OCI-M1 (cell line): Measurements from ENCODE around the gene ZIM2.
"Not testable (repeated sequence)": the region's sequence is repeated elsewhere in the genome, so short reads cannot be mapped to it uniquely, and the experiment has no call there.

ENCODE experiments used
- DNase-seq: peaks from one replicate; lab custom pipeline; 2025; lab: John Stamatoyannopoulos, UW

The ZIM2 gene

DNA sequence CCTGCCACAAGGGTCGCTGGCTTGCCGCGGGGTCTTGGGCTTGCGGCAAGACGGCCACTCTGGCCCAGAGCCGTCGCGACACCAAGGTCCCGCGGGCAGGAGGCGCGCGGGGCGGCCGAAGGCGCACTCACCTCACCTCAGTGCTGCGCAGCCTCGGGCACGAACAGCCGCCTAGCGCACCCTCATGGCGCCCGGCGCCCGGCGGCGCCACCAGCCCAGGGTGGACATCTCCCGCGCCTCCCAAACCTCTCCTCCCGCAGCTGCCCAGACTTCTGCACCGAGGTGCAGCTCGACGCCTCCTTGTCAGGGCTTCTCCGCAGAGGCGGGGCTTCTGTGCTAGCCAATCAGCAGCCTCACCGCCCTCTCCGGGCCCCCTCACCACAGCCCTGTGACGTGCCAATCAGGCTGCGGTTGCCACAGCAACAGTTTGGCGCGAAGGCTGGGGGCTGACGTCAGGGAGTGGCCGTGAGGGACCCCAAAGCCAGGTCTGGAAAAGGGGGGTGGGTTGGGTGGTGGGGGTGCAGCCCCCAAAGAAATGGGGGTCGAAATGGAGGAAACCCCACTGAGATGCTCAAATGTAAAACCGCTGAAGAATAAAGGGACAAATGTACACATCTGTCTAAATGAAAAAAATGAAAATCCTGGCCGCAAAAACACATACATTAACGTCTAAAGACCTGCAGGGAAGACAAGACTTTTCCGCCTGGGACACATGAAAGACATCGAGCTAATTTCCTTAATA, at the start of gene ZIM2, which contains the start of gene PEG3:
ZIM2 (minus strand) TSS at position 276 of the 742 bp plus-strand sequence. CDS start 16,449 bp downstream, outside the sequence.
PEG3 (minus strand) TSS at position 276 of the 742 bp plus-strand sequence. CDS start 16,071 bp downstream, outside the sequence.
- DNase-seq: no peak

DNA sequence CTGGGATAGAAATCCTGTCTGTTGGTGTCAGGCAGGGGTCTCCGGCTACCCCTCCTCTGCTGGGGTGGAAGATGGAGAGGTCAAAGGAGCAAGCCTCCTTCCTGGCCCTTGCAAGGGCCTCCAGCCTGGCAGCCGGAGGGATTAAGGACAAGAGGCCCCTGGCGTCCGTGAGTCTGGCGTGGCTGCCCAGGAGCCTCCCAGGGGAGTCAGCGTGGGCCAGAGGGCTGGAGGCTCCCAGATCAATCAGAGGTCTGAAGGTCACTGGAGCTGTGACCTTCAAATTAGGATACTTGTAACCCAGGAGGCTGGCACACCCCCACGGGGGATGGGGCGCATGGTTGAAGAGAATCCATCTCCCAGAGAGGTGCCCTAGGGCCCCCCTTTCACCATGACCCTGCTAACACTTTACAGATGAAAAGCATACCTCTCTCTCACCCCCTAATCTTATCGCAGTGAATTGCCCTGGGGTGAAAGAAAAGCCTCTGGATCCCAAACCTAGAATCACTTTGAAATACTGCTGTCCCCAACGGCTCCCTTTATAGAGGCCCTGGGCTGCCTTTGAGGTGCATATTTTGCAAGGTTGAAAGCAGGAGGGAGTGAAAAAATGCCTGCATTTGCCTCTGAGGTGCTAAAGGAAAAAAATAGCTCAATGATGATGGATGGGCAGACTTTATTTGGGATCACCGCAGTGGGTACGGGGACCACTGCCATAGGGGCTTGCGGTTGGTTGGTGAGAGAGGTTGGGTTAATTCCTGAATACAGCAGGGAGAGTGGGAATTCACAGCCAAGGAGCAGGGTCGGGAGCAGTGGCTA, 44.9 kb upstream of the ZIM2 start:
- DNase-seq: no peak

DNA sequence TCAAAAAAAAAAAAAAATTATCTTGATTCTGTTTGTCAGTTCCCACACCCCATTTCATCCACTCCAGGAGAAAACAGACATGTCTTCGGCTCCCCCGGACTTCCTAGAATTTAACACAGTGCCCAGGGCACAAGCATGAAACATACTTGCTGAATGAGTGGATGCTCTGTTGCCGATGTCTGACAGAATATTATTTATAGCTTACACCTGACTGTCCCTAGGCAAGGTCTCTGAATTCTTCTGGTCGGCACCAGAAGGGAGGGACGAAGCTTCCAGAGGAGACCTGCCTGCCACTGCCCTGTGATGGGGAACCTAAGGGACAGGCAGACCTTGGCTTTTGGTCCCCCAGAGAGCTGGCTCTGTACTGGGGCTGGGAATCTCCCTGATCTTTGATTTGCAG, 43.9 kb upstream of the ZIM2 start:
- DNase-seq: no peak

DNA sequence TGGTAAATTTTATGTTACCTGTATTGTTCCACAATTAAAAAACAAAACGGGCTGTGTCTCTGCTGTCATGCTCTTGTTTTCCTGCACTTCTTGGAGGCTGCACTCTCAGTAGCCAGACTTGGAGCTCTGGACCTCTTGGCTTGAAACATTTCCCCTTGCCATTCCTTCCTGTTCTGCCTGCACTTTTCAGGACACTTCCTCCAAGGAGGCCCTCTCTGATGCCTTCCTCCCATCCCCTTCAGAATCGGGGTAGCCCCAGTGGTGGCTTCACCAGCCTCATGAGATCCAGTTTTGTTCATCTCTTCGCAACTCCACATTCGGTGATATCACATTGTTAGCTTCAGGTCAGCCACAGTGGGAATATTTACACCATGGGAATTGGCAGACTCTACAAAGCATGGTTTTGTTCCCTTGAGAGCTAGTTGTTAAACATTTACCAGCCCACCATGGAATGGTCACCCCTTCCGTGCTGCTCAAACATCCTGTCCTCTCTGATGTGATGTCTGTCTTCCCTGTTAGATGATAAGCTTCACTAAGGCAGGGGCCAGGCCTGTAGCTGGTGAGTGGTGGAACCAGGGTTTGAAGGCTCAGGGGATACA, 40.2 kb upstream of the ZIM2 start:
- DNase-seq: no peak

DNA sequence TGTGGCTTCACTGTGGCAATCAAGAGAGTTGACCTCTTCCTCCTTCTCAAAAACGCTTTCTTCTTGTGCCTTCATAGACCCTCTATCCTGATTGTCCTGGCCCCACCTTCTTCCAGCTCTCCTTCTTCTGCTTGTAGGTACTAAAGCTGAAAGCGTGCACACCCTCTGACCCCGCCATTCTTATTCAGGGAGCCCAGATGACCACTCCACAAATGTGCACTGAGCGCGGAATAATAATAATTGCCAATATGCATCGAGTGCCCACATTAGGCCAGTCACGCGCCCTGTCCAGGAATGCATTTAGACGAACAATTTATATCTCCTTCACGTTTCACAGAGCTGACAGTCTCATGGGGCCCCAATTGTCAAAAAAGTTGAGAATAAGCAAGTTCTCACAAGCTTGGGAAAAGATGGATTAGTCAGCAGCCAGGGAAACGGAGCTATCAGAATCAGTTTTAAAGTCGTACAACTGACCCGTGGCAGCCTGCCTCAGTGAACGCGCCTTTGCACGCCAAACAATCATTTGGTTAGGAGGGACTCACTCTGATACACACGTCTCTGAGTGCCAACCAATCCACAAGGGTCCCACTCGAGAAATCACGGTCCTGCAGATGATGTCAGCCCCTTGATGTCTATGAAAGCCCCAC, 36.7 kb upstream of the ZIM2 start:
- no peak for DNase-seq

DNA sequence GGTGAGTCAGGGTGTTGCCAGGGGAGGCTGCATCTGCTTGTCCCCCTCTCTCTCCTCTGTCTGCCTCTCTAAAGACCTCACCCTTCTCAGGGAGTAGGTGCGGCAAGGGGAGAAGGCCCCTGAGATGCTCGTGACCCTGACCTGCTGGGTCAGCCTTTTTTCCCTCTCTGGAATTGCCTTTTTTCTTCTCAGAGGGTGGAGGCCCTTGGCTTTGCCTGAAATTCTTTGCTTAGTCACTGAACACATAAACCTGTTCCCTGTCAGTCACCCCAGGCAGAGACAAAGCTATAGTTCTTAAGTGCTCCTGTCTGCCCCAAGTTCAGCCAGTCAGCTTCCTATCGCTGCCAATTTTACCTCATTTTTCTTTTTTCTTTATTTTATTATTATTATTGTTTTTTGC, 35.2 kb upstream of the ZIM2 start:
- DNase-seq: no peak

DNA sequence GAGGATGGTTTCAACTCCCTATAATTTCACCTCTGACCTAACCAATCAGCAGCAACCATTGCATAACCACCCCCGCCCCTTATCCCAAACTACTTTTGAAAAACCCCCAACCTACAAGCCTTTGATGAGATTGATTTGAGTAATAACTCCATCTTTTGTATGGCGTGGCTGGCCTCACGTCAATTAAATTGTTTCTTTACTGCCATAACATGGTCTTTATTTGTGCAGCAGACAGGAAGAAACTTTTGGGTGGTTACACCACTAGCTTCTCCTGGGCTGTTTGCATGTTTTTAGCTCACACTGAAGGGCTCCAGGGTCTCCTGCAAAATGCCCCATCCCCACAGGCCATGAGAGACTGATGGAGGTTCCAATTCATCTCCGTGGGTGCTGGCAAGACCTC, 34.0 kb upstream of the ZIM2 start:
- no peak for DNase-seq

DNA sequence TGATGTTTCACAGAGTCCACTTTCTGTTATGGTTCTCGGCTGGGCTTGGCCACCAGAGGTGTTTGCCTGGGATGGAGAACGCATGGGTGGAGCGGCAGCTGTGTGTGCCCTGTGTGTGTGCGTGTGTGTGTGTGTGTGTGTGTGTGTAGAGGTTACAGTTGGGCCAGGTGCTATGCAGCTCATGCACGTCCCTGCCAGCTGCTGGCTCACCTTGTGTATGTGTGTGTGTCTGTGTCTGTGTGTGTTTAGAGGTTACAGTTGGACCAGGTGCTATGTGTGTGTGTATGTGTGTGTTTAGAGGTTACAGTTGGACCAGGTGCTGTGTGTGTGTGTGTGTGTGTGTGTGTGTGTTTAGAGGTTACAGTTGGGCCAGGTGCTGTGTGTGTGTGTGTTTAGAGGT, 33.0 kb upstream of the ZIM2 start:
- no peak for DNase-seq

DNA sequence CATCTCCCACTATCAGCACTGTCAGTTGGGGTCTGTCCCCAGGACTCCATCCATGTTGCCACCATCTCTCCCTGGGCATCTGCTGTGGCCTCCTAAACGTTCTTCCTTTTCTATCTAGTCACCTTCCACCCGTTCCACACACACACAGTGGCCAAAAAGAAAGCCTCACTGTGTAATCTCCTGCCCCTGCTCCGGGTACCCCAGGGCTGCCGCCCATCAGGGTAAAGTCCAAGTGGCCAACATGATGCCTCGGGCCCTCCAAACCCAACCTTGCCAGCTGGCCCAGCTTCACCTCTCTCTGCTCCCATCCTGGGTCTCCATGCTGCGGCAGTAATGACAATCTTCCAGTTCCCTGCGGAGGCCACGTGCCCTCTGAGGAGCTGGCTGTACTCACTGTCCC, 29.4 kb upstream of the ZIM2 start:
- DNase-seq: no peak

DNA sequence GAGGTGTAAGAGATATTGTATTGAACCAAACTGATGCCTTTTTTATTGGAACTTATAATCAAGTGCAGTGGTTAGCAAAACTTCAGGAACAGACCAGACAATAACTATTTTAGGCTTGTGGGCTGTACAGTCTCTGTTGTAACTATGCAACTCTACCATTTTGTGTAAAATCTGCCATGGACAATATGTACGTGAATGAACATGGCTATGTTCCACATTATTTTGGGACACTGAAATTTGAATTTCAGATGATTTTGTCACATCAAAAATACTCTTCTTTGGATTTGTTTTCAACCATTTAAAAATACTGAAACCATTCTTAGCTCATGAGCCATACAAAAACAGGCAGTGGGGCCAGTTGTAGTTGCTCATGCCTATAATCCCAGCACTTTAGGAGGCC, 27.9 kb upstream of the ZIM2 start:
- no peak for DNase-seq

DNA sequence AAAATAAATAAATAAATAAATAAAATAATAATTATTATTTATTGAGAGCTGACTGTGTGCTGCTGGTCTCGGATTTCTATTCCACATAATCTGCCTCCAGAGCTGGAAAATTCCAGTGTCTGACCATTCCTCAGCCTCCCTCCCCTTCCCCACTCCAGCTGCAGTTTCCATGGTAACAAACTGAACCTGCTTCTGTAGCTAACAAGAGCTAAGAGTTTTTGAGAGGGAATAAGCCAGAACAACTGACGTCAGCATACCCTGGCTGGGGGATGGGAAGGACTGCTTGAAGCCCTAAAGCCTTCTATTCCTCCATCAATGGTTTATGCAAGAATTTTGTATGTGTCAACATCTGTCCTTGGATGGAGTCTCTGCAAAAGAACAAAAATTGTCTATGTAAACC, 26.0 kb upstream of the ZIM2 start:
- DNase-seq: no peak

DNA sequence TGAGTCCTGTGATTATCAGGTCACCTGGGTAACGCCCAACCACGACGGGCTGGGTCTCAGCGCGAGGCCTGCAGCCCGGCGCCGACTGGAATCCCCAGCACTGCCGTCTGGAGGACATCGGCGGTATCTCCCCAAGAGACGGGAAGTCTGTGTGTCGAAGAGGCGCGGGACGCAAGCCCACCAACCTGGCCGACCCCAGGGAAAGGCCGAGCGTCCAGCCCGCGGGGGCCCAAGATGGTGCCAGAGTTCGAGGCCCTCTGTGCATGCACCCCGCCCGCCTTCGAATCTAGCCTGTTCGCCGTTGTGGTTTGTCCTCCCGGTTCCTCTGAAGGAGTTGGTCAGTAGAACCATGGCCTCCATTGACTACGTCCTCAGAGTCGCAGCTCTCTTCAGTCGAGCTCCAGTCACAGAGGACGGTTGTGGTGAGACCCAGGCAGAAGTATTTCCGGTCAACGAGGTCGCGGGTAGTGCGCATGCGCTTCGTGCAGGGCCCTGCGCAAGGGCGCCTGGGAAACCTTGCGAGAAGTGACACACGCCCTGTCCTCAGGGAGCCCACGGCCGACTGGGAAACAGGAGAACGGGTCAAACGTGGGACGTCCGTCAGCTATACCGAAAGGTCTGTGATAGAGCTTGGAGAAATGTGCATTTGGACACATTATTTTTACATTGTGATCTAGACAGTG, 24.1 kb upstream of the ZIM2 start:
- no peak for DNase-seq

DNA sequence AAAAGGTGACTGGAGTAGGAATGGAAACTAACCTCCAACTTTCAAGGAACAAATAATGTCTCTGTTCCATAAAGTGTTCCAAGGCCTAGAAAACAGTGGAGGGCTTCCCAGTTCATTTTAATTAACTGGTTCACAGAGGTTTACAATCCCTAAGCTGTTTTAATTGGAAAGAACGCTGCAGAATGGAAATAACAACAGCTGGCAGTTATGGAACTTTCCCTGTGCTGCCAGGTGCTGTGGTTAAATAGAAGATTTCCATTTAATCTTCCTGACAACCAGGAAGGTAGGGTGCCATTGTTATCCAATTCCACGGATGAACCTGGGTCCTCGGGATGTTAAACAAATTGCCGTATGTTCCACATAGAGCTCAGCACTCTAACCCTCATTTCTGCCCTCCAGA, 22.2 kb upstream of the ZIM2 start:
- DNase-seq: no peak

DNA sequence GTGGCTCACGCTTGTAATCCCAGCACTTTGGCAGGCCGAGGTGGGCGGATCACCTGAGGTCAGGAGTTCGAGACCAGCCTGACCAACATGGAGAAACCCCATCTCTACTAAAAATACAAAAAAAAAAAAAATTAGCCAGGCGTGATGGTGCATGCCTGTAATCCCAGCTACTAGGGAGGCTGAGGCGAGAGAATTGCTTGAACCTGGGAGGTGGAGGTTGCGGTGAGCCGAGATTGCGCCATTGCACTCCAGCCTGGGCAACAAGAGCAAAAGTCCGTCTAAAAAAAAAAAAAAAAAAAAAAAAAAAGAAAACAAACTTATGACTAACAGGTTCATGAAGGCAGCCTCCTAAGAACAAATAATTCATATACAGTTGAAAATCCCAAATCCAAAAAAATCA, 19.9 kb upstream of the ZIM2 start:
- not testable (repeated sequence) for DNase-seq

DNA sequence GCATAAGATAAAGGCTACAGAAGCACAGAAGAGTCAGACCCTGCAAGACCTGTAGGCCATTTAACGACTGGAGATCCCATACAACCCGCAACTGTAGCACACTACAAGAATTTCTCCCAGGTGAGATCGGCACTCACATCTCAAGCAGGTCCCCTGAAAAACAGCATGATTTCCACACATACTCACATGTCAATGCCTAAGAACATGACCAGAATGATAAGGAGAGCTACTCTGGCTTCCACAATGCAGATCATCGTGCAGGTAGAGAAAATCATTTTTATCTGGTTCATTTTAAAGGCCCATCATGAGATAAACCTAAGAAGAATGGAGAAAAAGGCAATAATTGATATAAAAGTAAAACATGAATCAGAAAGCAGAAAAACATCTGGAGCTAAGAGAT, 17.5 kb upstream of the ZIM2 start:
- DNase-seq: no peak

DNA sequence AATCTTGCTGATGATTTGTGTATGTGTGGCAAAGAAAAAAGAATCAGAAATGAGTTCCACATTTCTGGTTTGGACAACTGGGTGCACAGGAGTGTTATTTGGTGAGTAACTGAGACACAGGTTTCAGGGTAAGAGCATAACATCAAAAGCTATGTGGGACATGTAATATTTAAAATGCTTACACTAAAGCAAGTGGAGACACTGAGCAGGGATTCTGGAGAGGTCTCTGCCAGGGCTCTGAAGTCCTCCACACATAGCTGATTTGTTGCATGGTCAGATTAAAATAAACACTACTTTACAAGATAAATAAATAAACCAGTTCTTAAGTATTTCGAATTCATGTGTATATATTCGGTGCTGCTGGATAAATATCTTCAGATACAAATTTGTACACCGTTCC, 16.3 kb upstream of the ZIM2 start:
- no peak for DNase-seq

DNA sequence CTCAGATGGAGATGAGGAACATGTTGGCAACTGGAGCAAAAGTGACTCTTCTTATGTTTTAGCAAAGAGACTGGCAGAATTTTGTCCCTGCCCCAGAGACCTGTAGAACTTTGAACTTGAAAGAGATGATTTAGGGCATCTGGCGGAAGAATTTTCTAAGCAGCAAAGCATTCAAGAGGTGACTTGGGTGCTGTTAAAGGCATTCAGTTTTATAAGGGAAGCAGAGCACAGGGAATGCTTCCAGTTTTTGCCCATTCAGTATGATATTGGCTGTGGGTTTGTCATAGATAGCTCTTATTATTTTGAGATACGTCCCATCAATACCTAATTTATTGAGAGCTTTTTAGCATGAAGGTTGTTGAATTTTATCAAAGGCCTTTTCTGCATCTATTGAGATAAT, 11.8 kb upstream of the ZIM2 start:
- DNase-seq: not testable (repeated sequence)

DNA sequence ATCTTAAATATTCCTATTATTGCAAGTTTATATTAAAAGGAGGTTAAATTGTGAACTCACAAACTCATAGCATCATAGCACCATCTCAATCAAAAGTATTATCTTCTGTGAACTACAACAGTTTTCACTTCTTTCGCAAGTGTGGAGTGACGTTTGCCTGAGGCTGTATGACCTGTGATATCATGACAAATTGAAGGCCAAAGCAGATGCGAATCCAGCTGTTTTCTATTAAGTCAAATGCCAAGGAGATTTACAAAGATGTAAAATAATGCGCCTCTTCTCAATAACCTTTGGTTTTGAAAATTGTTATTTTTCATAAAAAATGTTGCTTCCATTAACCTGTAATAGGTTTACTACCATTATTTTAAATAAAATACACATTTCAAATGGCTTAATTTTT, 7.6 kb upstream of the ZIM2 start:
- no peak for DNase-seq

DNA sequence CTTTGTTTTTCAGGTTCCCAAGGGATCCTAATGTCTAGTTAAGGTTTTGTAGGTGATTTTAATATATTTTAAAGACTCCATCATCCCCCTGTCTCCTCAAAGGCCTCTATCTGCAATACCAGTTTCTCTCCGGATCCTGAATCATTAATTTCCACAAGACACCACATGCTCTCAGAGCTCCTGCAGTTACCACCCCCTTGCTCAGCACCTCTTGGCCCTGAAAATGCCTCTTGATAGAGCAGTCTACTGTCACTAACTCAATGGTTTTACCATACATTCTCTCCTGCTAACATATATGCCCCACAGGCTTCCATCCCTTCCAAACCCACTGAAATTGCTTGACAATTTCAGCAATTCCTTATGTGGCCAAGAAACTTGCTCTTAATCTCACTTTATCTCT, 1.9 kb upstream of the ZIM2 start:
- no peak for DNase-seq

DNA sequence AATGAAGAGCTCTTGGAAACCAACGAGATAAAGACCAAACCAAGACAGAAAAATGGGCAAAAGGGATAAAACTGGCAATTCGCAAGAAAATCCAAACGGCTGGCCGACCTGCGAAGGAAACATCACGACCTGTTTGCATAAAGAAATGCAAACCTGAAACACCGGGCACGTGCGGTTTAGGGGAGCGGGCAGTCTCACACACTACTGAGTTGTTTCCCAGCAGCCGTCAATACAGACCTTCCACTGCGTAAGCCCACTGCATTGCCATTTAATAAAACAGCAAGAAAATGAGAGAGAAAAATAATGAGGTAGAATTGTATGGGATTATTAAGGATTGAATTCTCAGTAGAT, 642 bp upstream of the ZIM2 start:
- DNase-seq: no peak

DNA sequence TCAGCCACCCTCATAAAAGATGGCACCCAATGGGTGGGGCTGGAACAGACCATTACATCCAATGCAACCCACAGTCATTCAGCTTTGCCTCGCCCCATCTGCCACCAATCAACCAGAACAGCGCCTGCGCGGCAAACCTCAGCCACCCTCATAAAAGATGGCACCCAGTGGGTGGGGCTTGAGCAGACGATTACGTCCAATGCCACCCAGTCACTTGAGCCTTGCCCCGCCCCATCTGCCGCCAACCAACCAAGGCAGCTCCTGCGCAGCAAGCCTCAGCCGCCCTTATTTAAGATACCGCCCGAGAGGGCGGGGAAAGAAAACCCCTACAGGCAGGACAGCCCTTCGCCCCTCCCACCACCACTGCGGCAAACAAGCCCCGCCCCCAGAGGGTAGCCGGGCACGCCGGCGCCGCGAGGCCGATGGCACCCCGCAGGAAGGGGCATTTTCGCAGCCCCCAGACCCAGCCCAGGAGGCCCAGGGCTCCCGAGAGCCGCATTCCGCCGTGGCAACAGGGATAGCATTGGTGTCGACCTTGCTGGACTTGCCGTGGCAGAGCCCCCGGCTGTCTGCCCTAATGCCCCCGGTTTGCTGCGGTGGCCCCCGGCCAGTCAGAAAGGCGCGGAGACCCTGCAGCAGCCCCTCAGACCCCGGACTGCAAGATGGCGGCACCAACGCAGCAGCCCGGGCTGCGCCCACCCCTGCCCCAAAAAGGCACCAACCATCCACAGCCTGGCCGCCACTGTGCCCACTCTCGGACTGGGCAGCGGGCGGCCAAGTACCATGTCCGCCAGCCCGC, 675 bp downstream of the ZIM2 start:
- DNase-seq: no peak
